ENCODE data around the gene BUB1B.

The BUB1B gene

DNA sequence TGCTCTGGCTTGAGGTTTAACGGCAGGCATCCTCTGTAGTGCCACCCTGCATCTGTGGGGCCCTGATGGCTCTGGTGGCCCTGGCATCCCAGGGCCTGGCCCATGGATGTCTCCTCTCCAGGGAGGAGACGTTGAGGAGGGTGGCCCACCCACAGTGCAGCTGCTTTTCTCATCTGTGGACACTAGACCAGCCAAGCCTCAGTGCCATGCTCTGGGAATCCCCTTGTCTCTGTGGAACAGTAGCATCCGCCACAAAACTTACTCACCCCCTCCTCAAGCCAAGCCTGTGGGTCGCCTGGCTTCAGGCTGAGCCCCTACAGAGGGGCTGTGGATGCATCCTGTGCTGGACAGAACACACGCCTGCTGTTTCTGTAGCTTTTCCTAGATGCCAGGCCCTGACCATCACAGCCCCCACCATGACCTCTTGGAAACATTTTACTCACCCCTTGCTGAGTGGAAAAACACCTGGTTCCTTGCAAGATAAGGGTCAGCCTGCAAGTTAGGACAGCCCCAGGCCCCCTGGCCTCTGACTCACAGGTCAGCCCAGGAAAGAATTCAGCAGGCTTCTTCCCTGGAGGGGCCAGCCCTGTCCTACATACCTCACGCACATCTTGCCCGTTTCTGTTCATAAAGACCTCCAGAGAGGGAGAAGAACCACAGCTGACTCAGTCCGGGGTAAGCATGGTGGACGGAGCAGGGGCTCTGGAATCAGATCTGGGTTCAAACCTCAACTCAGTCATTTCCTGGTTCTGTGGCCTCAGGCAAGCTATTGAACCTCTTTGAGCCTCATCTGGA, 97.0 kb downstream of the BUB1B start:
- TF ChIP-seq FOXM1 (IDR thresholded peaks at IDR 0.05; ENCODE audit: borderline replicate concordance, low read depth) (no peak), NFIC (IDR thresholded peaks at IDR 0.05) (no peak), TAF1 (IDR thresholded peaks at IDR 0.05; ENCODE audit: low read depth) (no peak), TEAD4 (IDR thresholded peaks at IDR 0.05) (no peak), ZBTB7A (IDR thresholded peaks at IDR 0.05; ENCODE audit: low read depth) (no peak), EGR1 (IDR thresholded peaks at IDR 0.05) (no peak), TCF12 (IDR thresholded peaks at IDR 0.05; ENCODE audit: low read depth) (no peak)
- TF ChIP-seq, protein P1, sequence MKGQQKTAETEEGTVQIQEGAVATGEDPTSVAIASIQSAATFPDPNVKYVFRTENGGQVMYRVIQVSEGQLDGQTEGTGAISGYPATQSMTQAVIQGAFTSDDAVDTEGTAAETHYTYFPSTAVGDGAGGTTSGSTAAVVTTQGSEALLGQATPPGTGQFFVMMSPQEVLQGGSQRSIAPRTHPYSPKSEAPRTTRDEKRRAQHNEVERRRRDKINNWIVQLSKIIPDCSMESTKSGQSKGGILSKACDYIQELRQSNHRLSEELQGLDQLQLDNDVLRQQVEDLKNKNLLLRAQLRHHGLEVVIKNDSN (IDR thresholded peaks at IDR 0.05) = no peak
- TF ChIP-seq, protein P2, sequence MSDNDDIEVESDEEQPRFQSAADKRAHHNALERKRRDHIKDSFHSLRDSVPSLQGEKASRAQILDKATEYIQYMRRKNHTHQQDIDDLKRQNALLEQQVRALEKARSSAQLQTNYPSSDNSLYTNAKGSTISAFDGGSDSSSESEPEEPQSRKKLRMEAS (IDR thresholded peaks at IDR 0.05) = no peak

DNA sequence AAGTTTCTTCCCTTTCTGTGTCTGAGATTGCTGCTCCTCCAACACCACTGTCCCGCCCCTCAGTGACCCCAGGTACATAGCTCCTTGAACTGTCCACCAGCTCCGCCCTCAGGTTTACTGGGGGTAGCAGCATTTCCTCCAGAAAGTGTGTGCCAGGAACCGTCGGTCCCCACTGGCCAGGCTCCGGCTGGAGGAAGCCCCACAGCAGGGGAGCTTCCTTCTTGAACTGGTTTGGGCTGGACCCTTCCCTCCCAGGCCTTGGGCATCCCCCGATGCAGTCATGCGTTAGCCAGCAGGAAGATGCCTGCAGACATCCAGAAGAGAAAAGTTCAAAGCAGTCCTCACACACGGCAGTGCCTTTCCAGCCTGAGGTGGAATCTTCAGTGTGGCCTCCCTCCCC, 97.7 kb downstream of the BUB1B start:
- TF ChIP-seq YY1 (IDR thresholded peaks at IDR 0.05; ENCODE audit: low read depth) = no peak
- no peak for TF ChIP-seq RAD21 (IDR thresholded peaks at IDR 0.05; ENCODE audit: low read depth)
- TF ChIP-seq TCF12 (IDR thresholded peaks at IDR 0.05; ENCODE audit: low read depth) = no peak
- TF ChIP-seq, protein P3, sequence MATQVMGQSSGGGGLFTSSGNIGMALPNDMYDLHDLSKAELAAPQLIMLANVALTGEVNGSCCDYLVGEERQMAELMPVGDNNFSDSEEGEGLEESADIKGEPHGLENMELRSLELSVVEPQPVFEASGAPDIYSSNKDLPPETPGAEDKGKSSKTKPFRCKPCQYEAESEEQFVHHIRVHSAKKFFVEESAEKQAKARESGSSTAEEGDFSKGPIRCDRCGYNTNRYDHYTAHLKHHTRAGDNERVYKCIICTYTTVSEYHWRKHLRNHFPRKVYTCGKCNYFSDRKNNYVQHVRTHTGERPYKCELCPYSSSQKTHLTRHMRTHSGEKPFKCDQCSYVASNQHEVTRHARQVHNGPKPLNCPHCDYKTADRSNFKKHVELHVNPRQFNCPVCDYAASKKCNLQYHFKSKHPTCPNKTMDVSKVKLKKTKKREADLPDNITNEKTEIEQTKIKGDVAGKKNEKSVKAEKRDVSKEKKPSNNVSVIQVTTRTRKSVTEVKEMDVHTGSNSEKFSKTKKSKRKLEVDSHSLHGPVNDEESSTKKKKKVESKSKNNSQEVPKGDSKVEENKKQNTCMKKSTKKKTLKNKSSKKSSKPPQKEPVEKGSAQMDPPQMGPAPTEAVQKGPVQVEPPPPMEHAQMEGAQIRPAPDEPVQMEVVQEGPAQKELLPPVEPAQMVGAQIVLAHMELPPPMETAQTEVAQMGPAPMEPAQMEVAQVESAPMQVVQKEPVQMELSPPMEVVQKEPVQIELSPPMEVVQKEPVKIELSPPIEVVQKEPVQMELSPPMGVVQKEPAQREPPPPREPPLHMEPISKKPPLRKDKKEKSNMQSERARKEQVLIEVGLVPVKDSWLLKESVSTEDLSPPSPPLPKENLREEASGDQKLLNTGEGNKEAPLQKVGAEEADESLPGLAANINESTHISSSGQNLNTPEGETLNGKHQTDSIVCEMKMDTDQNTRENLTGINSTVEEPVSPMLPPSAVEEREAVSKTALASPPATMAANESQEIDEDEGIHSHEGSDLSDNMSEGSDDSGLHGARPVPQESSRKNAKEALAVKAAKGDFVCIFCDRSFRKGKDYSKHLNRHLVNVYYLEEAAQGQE (IDR thresholded peaks at IDR 0.05; ENCODE audit: low read depth) = no peak
- no peak for TF ChIP-seq FOXM1 (IDR thresholded peaks at IDR 0.05; ENCODE audit: borderline replicate concordance, low read depth)
- TF ChIP-seq EGR1 (IDR thresholded peaks at IDR 0.05) = no peak
- TF ChIP-seq TEAD4 (IDR thresholded peaks at IDR 0.05) = no peak
- TF ChIP-seq TAF1 (IDR thresholded peaks at IDR 0.05; ENCODE audit: low read depth) = no peak
- TF ChIP-seq NFIC (IDR thresholded peaks at IDR 0.05) = no peak
- no peak for TF ChIP-seq ZBTB7A (IDR thresholded peaks at IDR 0.05; ENCODE audit: low read depth)
- TF ChIP-seq, protein P1 (IDR thresholded peaks at IDR 0.05) = no peak
- TF ChIP-seq EP300 (IDR thresholded peaks at IDR 0.05; ENCODE audit: borderline replicate concordance) = no peak
- TF ChIP-seq CREB1 (IDR thresholded peaks at IDR 0.05; ENCODE audit: low read depth) = no peak
- TF ChIP-seq, protein P2 (IDR thresholded peaks at IDR 0.05) = no peak
- no peak for TF ChIP-seq CEBPB (IDR thresholded peaks at IDR 0.05)

DNA sequence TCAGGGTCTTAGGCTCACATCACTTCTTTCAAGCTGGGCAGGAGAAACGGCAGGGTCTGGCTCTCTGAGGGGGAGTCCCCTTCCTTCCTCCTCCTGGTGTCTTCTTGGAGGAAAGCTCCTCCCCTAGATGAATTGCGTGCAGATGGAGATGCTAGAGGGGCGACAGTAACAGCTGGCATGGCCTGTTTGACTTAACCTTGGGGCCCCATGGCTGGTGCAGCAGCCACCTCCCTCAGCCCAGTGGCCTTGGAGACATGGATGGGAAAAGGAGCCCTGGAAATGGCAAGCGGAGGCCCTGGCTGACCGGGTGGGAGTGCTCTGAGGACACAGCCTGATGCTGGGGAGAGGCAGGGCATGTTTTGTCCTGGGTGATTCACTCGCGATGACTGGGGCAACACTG, 98.2 kb downstream of the BUB1B start:
- TF ChIP-seq, protein P1 (IDR thresholded peaks at IDR 0.05) = no peak
- TF ChIP-seq YY1 (IDR thresholded peaks at IDR 0.05; ENCODE audit: low read depth) = no peak
- no peak for TF ChIP-seq EP300 (IDR thresholded peaks at IDR 0.05; ENCODE audit: borderline replicate concordance)
- TF ChIP-seq TAF1 (IDR thresholded peaks at IDR 0.05; ENCODE audit: low read depth) = no peak
- TF ChIP-seq CEBPB (IDR thresholded peaks at IDR 0.05) = no peak
- no peak for TF ChIP-seq FOXM1 (IDR thresholded peaks at IDR 0.05; ENCODE audit: borderline replicate concordance, low read depth)
- no peak for TF ChIP-seq RAD21 (IDR thresholded peaks at IDR 0.05; ENCODE audit: low read depth)

DNA sequence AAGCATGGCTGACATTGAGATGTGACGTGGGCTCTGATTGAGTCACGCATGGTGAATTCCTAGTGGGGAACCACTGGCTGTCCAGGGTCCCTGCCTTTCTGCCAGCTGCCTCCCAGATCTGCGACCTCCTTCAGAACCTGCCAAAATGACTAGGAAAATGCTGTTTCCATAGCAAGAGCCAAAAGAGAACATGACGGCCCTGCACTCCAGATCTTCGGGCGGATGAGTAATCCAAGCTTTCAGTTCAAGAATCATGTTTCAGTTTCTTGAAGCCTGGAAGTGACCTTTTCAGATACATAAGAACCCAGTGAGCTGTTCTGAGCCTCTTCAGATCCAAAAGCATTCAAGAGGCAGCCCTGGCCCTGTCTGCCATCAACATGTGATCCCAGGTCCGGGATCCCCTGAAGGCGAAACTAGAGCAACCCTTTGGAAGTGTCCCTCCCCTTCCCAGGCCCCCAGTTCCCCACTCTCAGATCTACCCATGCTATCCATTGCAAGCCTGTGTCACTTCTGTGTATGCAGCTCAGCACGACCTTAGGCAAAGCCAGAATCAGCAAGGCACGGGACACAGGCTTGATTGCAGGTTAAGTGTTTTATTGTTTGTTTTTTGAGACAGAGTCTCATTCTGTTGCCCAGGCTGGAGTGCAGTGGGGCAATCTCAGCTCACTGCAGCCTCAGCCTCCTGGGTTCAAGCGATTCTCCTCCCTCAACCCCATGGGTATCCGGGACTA, 102.3 kb downstream of the BUB1B start:
- no peak for TF ChIP-seq EGR1 (IDR thresholded peaks at IDR 0.05)
- no peak for TF ChIP-seq ZBTB7A (IDR thresholded peaks at IDR 0.05; ENCODE audit: low read depth)
- TF ChIP-seq FOXM1 (IDR thresholded peaks at IDR 0.05; ENCODE audit: borderline replicate concordance, low read depth) = no peak
- TF ChIP-seq, protein P2 (IDR thresholded peaks at IDR 0.05) = no peak
- TF ChIP-seq, protein P3 (IDR thresholded peaks at IDR 0.05; ENCODE audit: low read depth) = no peak
- no peak for TF ChIP-seq YY1 (IDR thresholded peaks at IDR 0.05; ENCODE audit: low read depth)
- TF ChIP-seq, protein P1 (IDR thresholded peaks at IDR 0.05) = no peak
- TF ChIP-seq CREB1 (IDR thresholded peaks at IDR 0.05; ENCODE audit: low read depth) = no peak
- no peak for TF ChIP-seq TAF1 (IDR thresholded peaks at IDR 0.05; ENCODE audit: low read depth)
- no peak for TF ChIP-seq TCF12 (IDR thresholded peaks at IDR 0.05; ENCODE audit: low read depth)
- no peak for TF ChIP-seq EP300 (IDR thresholded peaks at IDR 0.05; ENCODE audit: borderline replicate concordance)
- TF ChIP-seq NFIC (IDR thresholded peaks at IDR 0.05) = no peak
- no peak for TF ChIP-seq RAD21 (IDR thresholded peaks at IDR 0.05; ENCODE audit: low read depth)
- TF ChIP-seq CEBPB (IDR thresholded peaks at IDR 0.05) = no peak
- no peak for TF ChIP-seq TEAD4 (IDR thresholded peaks at IDR 0.05)
